ENCODE results near the gene IRF2BP2. TPM values are rescaled to one million over a fixed set of nuclear protein-coding genes. Genes with fewer than 3 reads are reported as not detected.

Gene IRF2BP2
- total RNA-seq, 2 donors from 2014 or later: 238 to 283 TPM

DNA sequence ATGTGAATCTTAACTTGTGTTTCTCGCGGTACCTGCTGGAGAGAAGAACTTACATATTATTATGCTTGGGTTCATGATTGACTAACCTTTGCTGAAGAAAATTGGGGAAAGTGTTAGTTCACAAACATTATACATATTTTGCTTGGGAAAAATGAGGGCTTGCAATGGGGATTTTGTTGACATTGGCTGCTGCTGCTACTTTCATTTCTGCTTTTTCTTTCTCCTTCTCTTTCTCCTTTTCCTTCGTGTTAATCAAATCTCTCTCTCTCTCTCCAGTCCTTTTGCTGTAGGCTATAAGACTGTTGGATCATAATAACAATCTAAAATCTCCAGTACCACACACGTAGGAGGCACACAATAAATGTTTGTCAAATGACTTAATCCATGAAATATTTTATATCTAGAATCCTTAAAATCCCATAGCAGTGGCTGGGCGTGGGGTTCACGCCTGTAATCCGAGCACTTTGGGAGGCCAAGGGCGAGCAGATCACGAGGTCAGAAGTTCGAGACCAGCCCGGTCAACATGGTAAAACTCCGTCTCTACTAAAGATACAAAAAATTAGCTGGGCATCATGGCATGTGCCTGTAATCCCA lies 23.0 kb downstream of the IRF2BP2 start:
- Mint-ChIP-seq H3K4me3 (no peak overlapping the region), H3K9me3 (no peaks in the 10 kb centered on the region), H3K27ac (no peak overlapping the region), H3K4me1 (ENCODE audit: low read depth) (no peaks in the 10 kb centered on the region), H3K36me3 (ENCODE audit: insufficient read depth in 2 of 2) (no peaks in the 10 kb centered on the region), H3K27me3 (ENCODE audit: low read depth) (peaks cover 16% of the 10 kb centered on the region)
- DNase-seq: no peak
- no peak for ATAC-seq (replicated peaks in 1 of 2)

DNA sequence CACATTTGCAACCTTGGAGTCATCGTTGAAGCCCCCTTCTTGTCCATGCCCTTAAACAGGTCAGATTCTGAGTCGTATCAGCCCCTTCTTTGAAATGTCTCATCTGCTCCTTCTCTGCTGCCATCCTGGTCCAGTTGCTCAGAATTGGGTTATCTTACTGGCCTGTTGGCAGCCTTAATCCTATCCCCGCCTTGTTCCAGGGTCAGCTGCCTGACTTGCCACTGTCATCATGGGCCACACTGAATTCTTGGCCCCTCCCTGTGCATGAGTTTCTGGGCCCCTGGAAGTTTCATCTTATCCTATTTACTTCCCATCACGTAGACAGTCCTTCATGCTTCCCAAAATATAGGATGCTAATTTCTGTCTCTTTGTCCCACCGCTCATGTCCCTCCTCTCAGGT lies 23.7 kb downstream of the IRF2BP2 start:
- H3K36me3 Mint-ChIP-seq (ENCODE audit: insufficient read depth in 2 of 2): no peaks in the 10 kb centered on the region
- peaks cover 16% of the 10 kb centered on the region for H3K27me3 Mint-ChIP-seq (ENCODE audit: low read depth)
- DNase-seq: no peak
- no peaks in the 10 kb centered on the region for H3K4me1 Mint-ChIP-seq (ENCODE audit: low read depth)
- H3K27ac Mint-ChIP-seq: no peak overlapping the region
- no peak overlapping the region for H3K4me3 Mint-ChIP-seq
- H3K9me3 Mint-ChIP-seq: no peaks in the 10 kb centered on the region
- ATAC-seq (replicated peaks in 1 of 2): no peak

DNA sequence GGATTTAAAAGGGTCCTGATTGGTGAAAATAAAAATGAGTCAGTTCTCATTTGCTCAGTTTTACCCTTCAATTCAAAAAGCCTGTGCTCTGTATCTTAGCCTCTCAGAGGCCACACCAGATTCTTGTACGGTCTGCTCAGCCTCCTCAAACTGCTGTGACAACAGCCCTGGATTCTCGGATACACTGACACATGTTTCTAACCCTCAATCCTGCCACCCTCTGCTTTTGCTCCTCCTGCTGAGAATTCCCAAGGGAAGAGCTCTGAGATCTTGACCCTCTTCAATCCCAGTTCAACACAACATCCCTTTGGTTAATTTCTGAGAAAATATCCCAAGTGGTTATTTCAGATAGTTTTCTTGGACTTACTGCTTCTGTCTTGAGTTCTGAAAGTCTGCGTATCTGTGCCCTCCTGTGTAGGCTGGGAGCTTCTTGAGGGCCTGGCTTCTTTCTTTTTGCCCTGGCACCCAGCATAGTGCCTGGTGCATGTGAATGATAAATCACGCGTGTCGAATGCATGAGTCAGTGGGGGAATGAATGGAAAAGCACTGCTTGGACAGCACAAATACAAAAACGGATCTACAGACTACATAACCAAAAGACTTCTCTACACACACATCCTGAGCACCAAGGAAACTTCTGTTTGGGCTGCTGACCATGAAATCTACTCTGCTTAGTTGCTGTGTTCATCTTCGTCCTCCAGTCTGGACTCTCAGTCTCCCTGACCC lies 24.5 kb downstream of the IRF2BP2 start:
- Mint-ChIP-seq H3K4me1 (ENCODE audit: low read depth) (no peaks in the 10 kb centered on the region), H3K9me3 (no peaks in the 10 kb centered on the region), H3K36me3 (ENCODE audit: insufficient read depth in 2 of 2) (no peaks in the 10 kb centered on the region), H3K27ac (no peak overlapping the region), H3K4me3 (no peak overlapping the region), H3K27me3 (ENCODE audit: low read depth) (peaks cover 16% of the 10 kb centered on the region)
- no peak for DNase-seq
- ATAC-seq (replicated peaks in 1 of 2): no peak

GRCh38 chr1:234584926-234585325 lies 25.1 kb downstream of the IRF2BP2 start:
- Mint-ChIP-seq H3K4me1 (ENCODE audit: low read depth) (no peaks in the 10 kb centered on the region), H3K27me3 (ENCODE audit: low read depth) (peaks cover 16% of the 10 kb centered on the region), H3K9me3 (no peaks in the 10 kb centered on the region), H3K27ac (no peak overlapping the region), H3K4me3 (no peak overlapping the region), H3K36me3 (ENCODE audit: insufficient read depth in 2 of 2) (no peaks in the 10 kb centered on the region)
- no peak for DNase-seq
- no peak for ATAC-seq (replicated peaks in 1 of 2)

DNA sequence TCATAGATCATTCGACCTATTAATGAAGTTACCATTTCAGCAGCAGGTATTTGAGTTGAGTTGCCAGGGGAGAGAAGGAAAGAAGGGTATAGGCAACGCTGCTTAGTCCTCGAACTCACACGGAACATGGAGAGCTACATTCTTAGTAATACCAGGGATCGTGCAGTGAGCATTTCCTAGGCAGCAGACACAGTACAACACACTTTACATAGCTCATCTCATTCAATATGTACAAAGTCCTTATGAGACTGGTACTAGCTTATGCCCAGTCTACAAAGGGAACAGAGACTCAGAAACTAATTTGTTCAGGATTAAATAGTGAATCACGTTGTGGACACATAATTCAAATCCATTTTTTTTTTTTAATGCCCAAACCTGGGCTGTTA lies 25.6 kb downstream of the IRF2BP2 start:
- Mint-ChIP-seq H3K9me3 (no peaks in the 10 kb centered on the region), H3K4me1 (ENCODE audit: low read depth) (no peaks in the 10 kb centered on the region), H3K27me3 (ENCODE audit: low read depth) (peaks cover 16% of the 10 kb centered on the region), H3K27ac (no peak overlapping the region), H3K4me3 (no peak overlapping the region), H3K36me3 (ENCODE audit: insufficient read depth in 2 of 2) (no peaks in the 10 kb centered on the region)
- no peak for DNase-seq
- ATAC-seq (replicated peaks in 1 of 2): no peak

- Mint-ChIP-seq H3K9me3 (no peaks in the 10 kb centered on the region), H3K27ac (no peak overlapping the region), H3K27me3 (ENCODE audit: low read depth) (peaks cover 16% of the 10 kb centered on the region), H3K36me3 (ENCODE audit: insufficient read depth in 2 of 2) (no peaks in the 10 kb centered on the region), H3K4me3 (no peak overlapping the region), H3K4me1 (ENCODE audit: low read depth) (no peaks in the 10 kb centered on the region)
- DNase-seq (no peak), ATAC-seq (replicated peaks in 1 of 2) (no peak)
These were observed 26.1 kb downstream of the IRF2BP2 start for GRCh38 chr1:234583755-234584419.

DNA sequence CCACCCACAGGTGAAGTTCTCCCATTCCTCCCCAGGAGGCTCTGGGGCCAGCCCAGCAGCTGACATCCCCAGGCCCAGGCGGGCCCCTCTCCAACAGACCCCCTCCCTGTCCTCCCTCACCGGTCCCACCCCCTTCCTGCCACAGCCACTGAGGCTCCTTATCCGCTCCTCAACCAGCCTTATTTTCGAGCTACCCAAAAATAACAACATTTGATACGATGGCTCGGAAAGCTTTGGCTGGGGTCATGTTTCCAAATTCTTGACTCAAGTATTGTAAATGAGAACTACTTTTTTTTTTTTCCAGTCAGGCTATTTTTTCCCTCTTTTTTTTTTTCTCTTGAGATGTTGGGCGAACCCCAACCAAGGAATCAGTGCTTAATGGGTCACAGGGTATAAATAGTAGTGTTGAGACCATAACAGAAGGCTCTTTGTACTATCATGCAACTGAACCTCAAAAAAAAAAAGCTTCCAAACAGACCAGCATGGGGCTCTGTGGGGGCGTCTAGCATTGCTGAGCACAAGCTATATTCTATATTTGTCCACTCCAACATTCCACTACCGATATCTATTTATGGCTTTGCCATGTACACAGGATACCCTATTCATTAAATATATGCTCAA lies 27.2 kb downstream of the IRF2BP2 start:
- no peak for ATAC-seq (replicated peaks in 1 of 2)

DNA sequence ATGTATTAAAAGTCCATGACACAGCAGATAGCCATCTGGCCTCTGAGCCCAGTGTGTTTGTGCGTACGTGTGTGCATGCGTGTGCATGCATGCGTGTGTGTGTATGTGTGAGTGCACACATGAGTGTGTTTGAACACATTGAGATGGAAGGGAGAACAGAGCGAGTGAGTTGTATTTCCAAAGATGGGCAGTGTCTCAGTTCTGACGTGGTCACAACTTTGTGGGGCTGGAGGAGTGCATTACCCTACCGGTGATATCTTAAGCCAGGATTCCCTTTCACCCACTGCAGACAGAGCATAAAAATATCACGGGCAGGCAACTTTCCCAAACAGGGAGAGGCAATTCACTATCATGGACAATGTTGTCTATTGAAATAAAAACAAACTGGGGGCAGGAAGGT lies 27.8 kb downstream of the IRF2BP2 start:
- no peak overlapping the region for H3K4me3 Mint-ChIP-seq
- no peak for ATAC-seq (replicated peaks in 1 of 2)
- DNase-seq: no peak
- H3K9me3 Mint-ChIP-seq: no peaks in the 10 kb centered on the region
- peaks cover 26% of the 10 kb centered on the region for H3K27me3 Mint-ChIP-seq (ENCODE audit: low read depth)
- no peak overlapping the region for H3K27ac Mint-ChIP-seq
- no peaks in the 10 kb centered on the region for H3K36me3 Mint-ChIP-seq (ENCODE audit: insufficient read depth in 2 of 2)
- no peaks in the 10 kb centered on the region for H3K4me1 Mint-ChIP-seq (ENCODE audit: low read depth)

More for the DNA sequence above, 27.2 kb downstream of the IRF2BP2 start:
- H3K4me1 Mint-ChIP-seq (ENCODE audit: low read depth): no peaks in the 10 kb centered on the region
- H3K27me3 Mint-ChIP-seq (ENCODE audit: low read depth): peaks cover 26% of the 10 kb centered on the region
- H3K4me3 Mint-ChIP-seq: no peak overlapping the region
- H3K27ac Mint-ChIP-seq: no peak overlapping the region
- no peak for DNase-seq
- no peaks in the 10 kb centered on the region for H3K36me3 Mint-ChIP-seq (ENCODE audit: insufficient read depth in 2 of 2)
- no peaks in the 10 kb centered on the region for H3K9me3 Mint-ChIP-seq

DNA sequence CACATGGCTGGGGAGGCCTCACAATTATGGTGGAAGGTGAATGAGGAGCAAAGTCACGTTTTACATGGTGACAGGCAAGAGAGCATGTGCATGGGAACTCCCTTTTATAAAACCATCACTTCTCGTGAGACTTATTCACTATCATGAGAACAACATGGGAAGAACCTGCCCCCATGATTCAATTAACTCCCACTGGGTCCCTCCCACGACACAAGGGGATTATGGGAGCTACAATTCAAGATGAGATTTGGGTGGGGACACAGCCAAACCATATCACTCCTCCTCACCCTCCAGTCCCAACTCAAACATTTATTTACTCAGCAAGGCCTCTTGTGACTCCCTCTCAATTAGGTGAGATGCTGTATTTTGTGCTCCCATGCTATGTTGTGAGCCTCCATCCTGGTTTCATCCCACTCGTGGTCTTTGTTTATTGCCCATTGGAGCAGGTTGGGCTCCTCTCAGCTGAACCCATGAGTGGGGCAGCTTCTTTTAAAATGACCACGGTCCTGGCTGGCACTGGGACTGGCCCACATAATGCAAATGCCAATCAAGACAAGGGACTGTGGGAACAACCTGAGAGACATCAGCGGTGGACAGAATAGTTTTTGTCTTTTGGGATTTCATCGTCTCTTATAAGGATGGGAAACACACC lies 28.8 kb downstream of the IRF2BP2 start:
- H3K4me1 Mint-ChIP-seq (ENCODE audit: low read depth): no peaks in the 10 kb centered on the region
- H3K9me3 Mint-ChIP-seq: no peaks in the 10 kb centered on the region
- DNase-seq (no peak), ATAC-seq (replicated peaks in 1 of 2) (no peak)
- H3K4me3 Mint-ChIP-seq: no peak overlapping the region
- H3K27me3 Mint-ChIP-seq (ENCODE audit: low read depth): peaks cover 16% of the 10 kb centered on the region
- H3K36me3 Mint-ChIP-seq (ENCODE audit: insufficient read depth in 2 of 2): no peaks in the 10 kb centered on the region
- H3K27ac Mint-ChIP-seq: no peak overlapping the region

DNA sequence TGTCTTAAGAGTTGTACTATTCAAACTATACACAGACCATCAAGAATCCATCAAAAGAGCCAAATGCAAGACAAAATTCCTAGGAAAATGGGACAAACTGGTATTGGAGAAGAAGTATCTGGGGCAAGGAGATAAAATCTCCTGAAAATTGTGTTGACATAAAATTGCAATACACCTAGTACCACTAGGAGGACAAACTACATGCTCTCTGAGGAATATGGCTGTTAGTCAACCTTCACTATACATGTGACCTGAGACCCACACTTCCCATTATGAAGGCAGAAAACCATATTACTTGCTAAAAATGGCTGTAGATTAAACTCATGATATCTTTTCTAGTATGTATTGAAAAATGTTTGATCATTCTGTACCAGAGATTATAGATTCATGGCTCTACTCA lies 30.0 kb downstream of the IRF2BP2 start:
- DNase-seq: no peak
- no peak overlapping the region for H3K27ac Mint-ChIP-seq
- no peaks in the 10 kb centered on the region for H3K4me1 Mint-ChIP-seq (ENCODE audit: low read depth)
- peaks cover 11% of the 10 kb centered on the region for H3K27me3 Mint-ChIP-seq (ENCODE audit: low read depth)
- no peaks in the 10 kb centered on the region for H3K9me3 Mint-ChIP-seq
- no peaks in the 10 kb centered on the region for H3K36me3 Mint-ChIP-seq (ENCODE audit: insufficient read depth in 2 of 2)
- ATAC-seq (replicated peaks in 1 of 2): no peak
- H3K4me3 Mint-ChIP-seq: no peak overlapping the region

DNA sequence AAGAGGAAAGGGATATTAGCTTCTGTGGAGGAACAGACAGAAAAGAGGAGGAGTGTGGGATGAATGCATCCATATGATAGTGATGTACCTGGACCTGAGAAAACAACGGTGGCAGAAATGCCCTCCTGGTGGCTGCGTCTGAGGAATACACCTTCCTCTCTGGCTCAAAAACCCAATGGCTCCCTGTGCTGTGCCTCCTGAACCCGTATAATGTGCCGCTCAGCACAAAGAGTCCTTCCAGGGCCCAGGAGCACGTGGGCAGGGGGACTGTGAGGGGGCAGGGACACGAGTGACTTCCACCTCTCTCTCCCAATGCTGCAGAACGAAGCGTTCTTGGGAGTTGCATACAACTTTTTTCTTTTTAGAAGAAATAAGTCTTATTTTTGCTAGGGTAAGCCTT lies 31.2 kb downstream of the IRF2BP2 start:
- H3K27me3 Mint-ChIP-seq (ENCODE audit: low read depth): peaks cover 11% of the 10 kb centered on the region
- no peaks in the 10 kb centered on the region for H3K4me1 Mint-ChIP-seq (ENCODE audit: low read depth)
- DNase-seq (no peak), ATAC-seq (replicated peaks in 1 of 2) (no peak)
- no peak overlapping the region for H3K4me3 Mint-ChIP-seq
- H3K36me3 Mint-ChIP-seq (ENCODE audit: insufficient read depth in 2 of 2): no peaks in the 10 kb centered on the region
- no peaks in the 10 kb centered on the region for H3K9me3 Mint-ChIP-seq
- H3K27ac Mint-ChIP-seq: no peak overlapping the region

- no peak overlapping the region for H3K27ac Mint-ChIP-seq
- ATAC-seq (replicated peaks in 1 of 2) (no peak), DNase-seq (no peak)
- no peaks in the 10 kb centered on the region for H3K9me3 Mint-ChIP-seq
- H3K4me3 Mint-ChIP-seq: no peak overlapping the region
- H3K27me3 Mint-ChIP-seq (ENCODE audit: low read depth): peaks cover 11% of the 10 kb centered on the region
- H3K4me1 Mint-ChIP-seq (ENCODE audit: low read depth): no peaks in the 10 kb centered on the region
- no peaks in the 10 kb centered on the region for H3K36me3 Mint-ChIP-seq (ENCODE audit: insufficient read depth in 2 of 2)
These were observed 31.9 kb downstream of the IRF2BP2 start for GRCh38 chr1:234578087-234578486.

DNA sequence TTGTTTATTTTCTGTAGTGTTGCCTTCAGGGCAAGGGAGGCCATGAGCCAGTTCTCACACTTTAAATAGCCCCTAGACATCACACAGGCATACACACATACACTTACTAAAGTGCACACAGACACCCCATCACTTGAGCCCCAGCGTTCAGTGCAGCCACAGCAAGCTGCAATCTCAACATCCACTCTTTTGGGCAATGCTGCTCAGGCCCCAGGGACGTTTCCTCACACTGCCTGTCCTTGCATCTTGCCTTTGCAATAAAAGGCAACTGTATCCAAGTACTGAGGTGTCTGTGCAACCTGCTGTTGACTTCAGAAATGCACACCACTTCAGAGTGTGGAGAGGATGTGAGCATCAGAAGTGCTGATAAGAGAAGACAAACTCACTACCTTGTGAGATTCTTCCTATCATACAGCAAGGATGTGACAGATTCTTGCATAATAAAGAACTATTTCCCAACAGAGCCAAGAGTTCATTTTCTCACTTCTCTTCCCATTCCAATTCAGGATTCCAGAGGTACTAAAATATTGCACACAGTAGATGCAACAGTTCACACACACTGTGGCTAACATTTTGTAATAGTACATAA lies 36.2 kb downstream of the IRF2BP2 start:
- ATAC-seq (replicated peaks in 1 of 2) (no peak), DNase-seq (no peak)
- Mint-ChIP-seq H3K4me3 (no peak overlapping the region), H3K9me3 (no peaks in the 10 kb centered on the region), H3K27ac (no peak overlapping the region), H3K4me1 (ENCODE audit: low read depth) (no peaks in the 10 kb centered on the region), H3K36me3 (ENCODE audit: insufficient read depth in 2 of 2) (no peaks in the 10 kb centered on the region), H3K27me3 (ENCODE audit: low read depth) (peaks cover 11% of the 10 kb centered on the region)
